ENCODE measurements around the gene EXOC3L1. TPM values are rescaled to one million over a fixed set of nuclear protein-coding genes. Genes with fewer than 3 reads are reported as not detected.
A peak's percentile ranks its signal among the peaks of the same experiment; 100 is the strongest.

Gene EXOC3L1
- total RNA-seq, 4 donors from 2014 or later, result 2.3 to 28.8 (median 3.4) TPM

- DNase-seq (ENCODE audit: low spot score) (no peak), ATAC-seq (ENCODE audit: low FRiP score) (peak; percentile 50)
- TF ChIP-seq, protein P1, sequence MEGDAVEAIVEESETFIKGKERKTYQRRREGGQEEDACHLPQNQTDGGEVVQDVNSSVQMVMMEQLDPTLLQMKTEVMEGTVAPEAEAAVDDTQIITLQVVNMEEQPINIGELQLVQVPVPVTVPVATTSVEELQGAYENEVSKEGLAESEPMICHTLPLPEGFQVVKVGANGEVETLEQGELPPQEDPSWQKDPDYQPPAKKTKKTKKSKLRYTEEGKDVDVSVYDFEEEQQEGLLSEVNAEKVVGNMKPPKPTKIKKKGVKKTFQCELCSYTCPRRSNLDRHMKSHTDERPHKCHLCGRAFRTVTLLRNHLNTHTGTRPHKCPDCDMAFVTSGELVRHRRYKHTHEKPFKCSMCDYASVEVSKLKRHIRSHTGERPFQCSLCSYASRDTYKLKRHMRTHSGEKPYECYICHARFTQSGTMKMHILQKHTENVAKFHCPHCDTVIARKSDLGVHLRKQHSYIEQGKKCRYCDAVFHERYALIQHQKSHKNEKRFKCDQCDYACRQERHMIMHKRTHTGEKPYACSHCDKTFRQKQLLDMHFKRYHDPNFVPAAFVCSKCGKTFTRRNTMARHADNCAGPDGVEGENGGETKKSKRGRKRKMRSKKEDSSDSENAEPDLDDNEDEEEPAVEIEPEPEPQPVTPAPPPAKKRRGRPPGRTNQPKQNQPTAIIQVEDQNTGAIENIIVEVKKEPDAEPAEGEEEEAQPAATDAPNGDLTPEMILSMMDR (IDR thresholded peaks at IDR 0.05), result no peak
Measured at GRCh38 chr16:67150047-67150832, 39.7 kb downstream of the EXOC3L1 start.

- ATAC-seq (ENCODE audit: low FRiP score) (no peak), DNase-seq (ENCODE audit: low spot score) (no peak)
- TF ChIP-seq, protein P1 (IDR thresholded peaks at IDR 0.05), result no peak
Measured at GRCh38 chr16:67149276-67150046, 40.5 kb downstream of the EXOC3L1 start.

DNA sequence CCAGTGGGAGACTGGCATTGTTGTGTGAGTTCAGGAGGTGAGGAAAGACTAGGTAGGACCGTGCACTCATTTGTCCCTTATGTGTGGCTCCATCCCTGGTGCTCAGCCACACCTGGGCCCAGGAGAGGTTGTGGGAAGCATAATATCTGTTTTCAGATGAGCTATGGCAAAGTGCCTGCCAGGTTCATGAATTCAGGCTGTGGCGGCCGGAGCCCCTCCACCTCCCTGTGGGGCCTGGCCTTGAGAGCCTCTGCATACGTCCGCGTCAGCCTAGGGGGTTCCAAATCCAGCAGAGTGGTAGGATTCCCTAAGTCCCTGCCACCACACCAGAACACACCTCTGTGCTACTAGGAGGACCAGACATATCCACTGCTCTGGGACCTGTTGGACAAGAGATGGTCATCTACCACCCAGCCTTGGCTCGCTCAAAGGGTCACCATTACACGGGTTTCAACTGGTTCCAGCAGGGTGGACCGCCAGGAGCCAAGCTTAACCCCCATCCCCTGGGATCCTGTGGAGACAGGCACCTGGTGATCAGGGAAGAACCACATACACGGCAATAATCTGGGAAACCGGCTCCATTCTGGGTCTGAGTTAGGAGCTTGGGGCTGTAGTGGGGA is 41.2 kb downstream of the EXOC3L1 start:
- ATAC-seq (ENCODE audit: low FRiP score) (no peak), DNase-seq (ENCODE audit: low spot score) (no peak)
- TF ChIP-seq, protein P1 (IDR thresholded peaks at IDR 0.05), result no peak

DNA sequence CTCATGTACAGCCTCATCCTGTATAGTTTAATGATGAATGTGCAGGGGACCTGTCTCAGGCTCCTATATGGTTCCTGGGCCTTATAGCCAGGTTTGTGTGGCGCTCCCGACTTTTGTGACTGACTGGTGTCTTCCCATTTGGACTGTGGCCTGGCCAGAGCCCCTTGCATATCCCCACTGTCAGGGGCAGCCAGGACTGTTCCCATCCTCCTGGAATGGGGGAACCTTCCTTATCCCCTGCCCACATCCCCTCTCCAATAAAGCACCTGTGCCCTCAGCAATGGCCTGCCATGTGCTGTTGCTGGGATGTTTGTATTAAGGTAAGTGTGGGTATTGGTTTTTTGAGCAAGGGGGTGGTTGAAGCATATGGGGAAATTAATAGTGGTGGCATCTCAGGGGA is 41.7 kb downstream of the EXOC3L1 start:
- TF ChIP-seq, protein P1 (IDR thresholded peaks at IDR 0.05), result no peak
- DNase-seq (ENCODE audit: low spot score), result no peak
- ATAC-seq (ENCODE audit: low FRiP score), result no peak

- ATAC-seq (ENCODE audit: low FRiP score) (no peak), DNase-seq (ENCODE audit: low spot score) (no peak)
Measured at GRCh38 chr16:67147437-67148140, 42.3 kb downstream of the EXOC3L1 start.

More at GRCh38 chr16:67147437-67148140, 42.3 kb downstream of the EXOC3L1 start:
- TF ChIP-seq, protein P1 (IDR thresholded peaks at IDR 0.05), result no peak

Data from omental fat pad (tissue), 4 donors.